Measurements from ENCODE around the gene PMFBP1. TPM values are rescaled to one million over a fixed set of nuclear protein-coding genes. Genes with fewer than 3 reads are reported as not detected.
A peak's percentile ranks its signal among the peaks of the same experiment; 100 is the strongest.
"Not testable (repeated sequence)": the region's sequence is repeated elsewhere in the genome, so short reads cannot be mapped to it uniquely, and the experiment has no call there.

Gene PMFBP1
- total RNA-seq, 1 experiment from 2014 or later: not detected

GRCh38 chr16:72105978-72106377 lies 66.0 kb downstream of the PMFBP1 start:
- Histone ChIP-seq H3K27me3 (no peaks in the 10 kb centered on the region), H3K4me3 (no peak overlapping the region), H3K36me3 (peaks cover 2% of the 10 kb centered on the region), H3K9me3 (no peaks in the 10 kb centered on the region)
- DNase-seq: no peak

GRCh38 chr16:72104905-72105304 lies 67.0 kb downstream of the PMFBP1 start:
- DNase-seq: no peak
- Histone ChIP-seq H3K4me3 (no peak overlapping the region), H3K27me3 (no peaks in the 10 kb centered on the region), H3K36me3 (peaks cover 4% of the 10 kb centered on the region), H3K9me3 (no peaks in the 10 kb centered on the region)

- no peak for DNase-seq
- no peak overlapping the region for H3K4me3 ChIP-seq
- H3K9me3 ChIP-seq: no peaks in the 10 kb centered on the region
- no peaks in the 10 kb centered on the region for H3K27me3 ChIP-seq
- peaks cover 16% of the 10 kb centered on the region for H3K36me3 ChIP-seq
Observed at GRCh38 chr16:72101195-72101594, 70.8 kb downstream of the PMFBP1 start.

GRCh38 chr16:72099377-72099818 lies 72.6 kb downstream of the PMFBP1 start:
- Histone ChIP-seq H3K27me3 (no peaks in the 10 kb centered on the region), H3K4me3 (no peak overlapping the region), H3K9me3 (no peaks in the 10 kb centered on the region), H3K36me3 (peaks cover 16% of the 10 kb centered on the region)
- peak; percentile 8 for DNase-seq

- peaks cover 16% of the 10 kb centered on the region for H3K36me3 ChIP-seq
- no peak for DNase-seq
- H3K27me3 ChIP-seq: no peaks in the 10 kb centered on the region
- H3K9me3 ChIP-seq: no peaks in the 10 kb centered on the region; the same call in 1 of the 2 replicates
- no peak overlapping the region for H3K4me3 ChIP-seq
Observed at GRCh38 chr16:72098936-72099335, 73.0 kb downstream of the PMFBP1 start.

- no peaks in the 10 kb centered on the region for H3K27me3 ChIP-seq
- no peak for DNase-seq
- no peaks in the 10 kb centered on the region; the same call in 1 of the 2 replicates for H3K9me3 ChIP-seq
- peaks cover 13% of the 10 kb centered on the region; the same call in 1 of the 2 replicates for H3K36me3 ChIP-seq
- peak overlapping the region; percentile 98 for H3K4me3 ChIP-seq
Observed at GRCh38 chr16:72094266-72094610, 77.7 kb downstream of the PMFBP1 start.

GRCh38 chr16:72093448-72094265 lies 78.3 kb downstream of the PMFBP1 start, which contains the start of the genes DHX38 and TXNL4B:
DHX38 (plus strand) TSS chr16:72093847; CDS start chr16:72096158, 2,311 bp downstream.
TXNL4B (minus strand) TSS chr16:72093620; CDS start chr16:72090749, 2,871 bp downstream.
- H3K36me3 ChIP-seq: peaks cover 12% of the 10 kb centered on the region
- H3K27me3 ChIP-seq: no peaks in the 10 kb centered on the region
- H3K4me3 ChIP-seq: peak within 1 kb of the TSS; percentile 98
- no peaks in the 10 kb centered on the region; the same call in 1 of the 2 replicates for H3K9me3 ChIP-seq
- DNase-seq: peak; percentile 90

- peak overlapping the region; percentile 98 for H3K4me3 ChIP-seq
- no peaks in the 10 kb centered on the region for H3K27me3 ChIP-seq
- H3K36me3 ChIP-seq: peaks cover 16% of the 10 kb centered on the region
- peak; percentile 15 for DNase-seq
- no peaks in the 10 kb centered on the region; the same call in 1 of the 2 replicates for H3K9me3 ChIP-seq
Observed at GRCh38 chr16:72092832-72093447, 79.0 kb downstream of the PMFBP1 start.

- H3K4me3 ChIP-seq: no peak overlapping the region
- H3K36me3 ChIP-seq: peaks cover 17% of the 10 kb centered on the region
- DNase-seq: no peak
- H3K27me3 ChIP-seq: no peaks in the 10 kb centered on the region
- no peaks in the 10 kb centered on the region; the same call in 1 of the 2 replicates for H3K9me3 ChIP-seq
Observed at GRCh38 chr16:72091217-72091616, 80.7 kb downstream of the PMFBP1 start.

- no peak for DNase-seq
Observed at GRCh38 chr16:72085002-72085401, 87.0 kb downstream of the PMFBP1 start.

GRCh38 chr16:72084445-72084844 lies 87.5 kb downstream of the PMFBP1 start:
- no peak for DNase-seq
- H3K9me3 ChIP-seq: no peaks in the 10 kb centered on the region
- no peaks in the 10 kb centered on the region for H3K27me3 ChIP-seq
- peaks cover 13% of the 10 kb centered on the region for H3K36me3 ChIP-seq
- H3K4me3 ChIP-seq: no peak overlapping the region

More at GRCh38 chr16:72085002-72085401, 87.0 kb downstream of the PMFBP1 start:
- H3K4me3 ChIP-seq: no peak overlapping the region
- H3K9me3 ChIP-seq: no peaks in the 10 kb centered on the region
- peaks cover 16% of the 10 kb centered on the region for H3K36me3 ChIP-seq
- H3K27me3 ChIP-seq: no peaks in the 10 kb centered on the region

GRCh38 chr16:72083778-72084404 lies 88.1 kb downstream of the PMFBP1 start:
- no peak for DNase-seq
- Histone ChIP-seq H3K36me3 (peaks cover 13% of the 10 kb centered on the region), H3K27me3 (no peaks in the 10 kb centered on the region), H3K4me3 (no peak overlapping the region), H3K9me3 (no peaks in the 10 kb centered on the region)

- not testable (repeated sequence) for H3K27me3 ChIP-seq, H3K4me3 ChIP-seq, H3K9me3 ChIP-seq, DNase-seq, H3K36me3 ChIP-seq
Observed at GRCh38 chr16:72076991-72077706, 94.8 kb downstream of the PMFBP1 start.

GRCh38 chr16:72075067-72075466 lies 96.9 kb downstream of the PMFBP1 start:
- not testable (repeated sequence) for DNase-seq

GRCh38 chr16:72073560-72074230 lies 98.3 kb downstream of the PMFBP1 start:
- H3K36me3 ChIP-seq: no peaks in the 10 kb centered on the region
- no peak overlapping the region for H3K4me3 ChIP-seq
- H3K27me3 ChIP-seq: no peaks in the 10 kb centered on the region
- H3K9me3 ChIP-seq: no peaks in the 10 kb centered on the region
- no peak for DNase-seq

More at GRCh38 chr16:72075067-72075466, 96.9 kb downstream of the PMFBP1 start:
- H3K9me3 ChIP-seq, H3K36me3 ChIP-seq, H3K4me3 ChIP-seq, H3K27me3 ChIP-seq: not testable (repeated sequence)
